Ishikawa (cell line): ENCODE results near the gene CLCA2.

Experiments
- CEBPB ChIP-seq: IDR thresholded peaks from 2 replicates; pipeline ENCODE4 v1.6.1; 2012
- CREB1 ChIP-seq: IDR thresholded peaks from 2 replicates; pipeline ENCODE4 v1.6.1; 2012; ENCODE audit warnings: low read depth
- EGR1 ChIP-seq: IDR thresholded peaks from 2 replicates; pipeline ENCODE4 v1.6.1; 2012
- EP300 ChIP-seq: IDR thresholded peaks from 2 replicates; pipeline ENCODE4 v1.6.1; 2012; ENCODE audit warnings: borderline replicate concordance
- FOXM1 ChIP-seq: IDR thresholded peaks from 2 replicates; pipeline ENCODE4 v1.6.1; 2012; ENCODE audit warnings: low read depth, borderline replicate concordance
- NFIC ChIP-seq: IDR thresholded peaks from 2 replicates; pipeline ENCODE4 v1.6.1; 2012
- RAD21 ChIP-seq: IDR thresholded peaks from 2 replicates; pipeline ENCODE4 v1.6.1; 2012; ENCODE audit warnings: low read depth
- TAF1 ChIP-seq: IDR thresholded peaks from 2 replicates; pipeline ENCODE4 v1.6.1; 2012; ENCODE audit warnings: low read depth, mild to moderate bottlenecking
- TCF12 ChIP-seq: IDR thresholded peaks from 2 replicates; pipeline ENCODE4 v1.6.1; 2012; ENCODE audit warnings: low read depth
- TEAD4 ChIP-seq: IDR thresholded peaks from 2 replicates; pipeline ENCODE4 v1.6.1; 2012
- YY1 ChIP-seq: IDR thresholded peaks from 2 replicates; pipeline ENCODE4 v1.6.1; 2012; ENCODE audit warnings: low read depth
- ZBTB7A ChIP-seq: IDR thresholded peaks from 2 replicates; pipeline ENCODE4 v1.6.1; 2012; ENCODE audit warnings: low read depth
- TF ChIP-seq, protein P1 (sequence below): IDR thresholded peaks from 2 replicates; pipeline ENCODE4 v1.6.1; 2012
- TF ChIP-seq, protein P2 (sequence below): IDR thresholded peaks from 2 replicates; pipeline ENCODE4 v1.6.1; 2012; ENCODE audit warnings: low read depth, mild to moderate bottlenecking
- TF ChIP-seq, protein P3 (sequence below): IDR thresholded peaks from 2 replicates; pipeline ENCODE4 v1.6.1; 2012

The CLCA2 gene

DNA sequence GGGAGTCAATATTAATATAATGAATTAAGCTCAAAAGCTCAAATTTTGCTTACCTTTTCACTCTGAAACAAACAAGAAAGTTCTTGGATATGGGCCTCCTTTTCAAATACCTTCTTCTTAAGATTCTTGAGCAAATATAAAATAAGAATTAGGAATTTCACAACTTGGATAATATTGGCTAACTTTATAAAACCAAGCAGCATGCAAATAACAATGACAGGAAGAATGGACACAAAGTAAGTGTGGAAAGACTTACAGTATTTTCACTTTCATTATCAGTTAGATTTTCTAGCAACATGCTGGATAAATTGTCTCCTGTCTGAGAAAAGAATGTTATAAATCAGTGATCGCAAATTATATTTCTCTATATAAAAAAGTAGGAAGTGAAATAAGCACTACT is 41.1 kb upstream of the CLCA2 start:
- TF ChIP-seq, protein P1, sequence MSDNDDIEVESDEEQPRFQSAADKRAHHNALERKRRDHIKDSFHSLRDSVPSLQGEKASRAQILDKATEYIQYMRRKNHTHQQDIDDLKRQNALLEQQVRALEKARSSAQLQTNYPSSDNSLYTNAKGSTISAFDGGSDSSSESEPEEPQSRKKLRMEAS = no peak
- no peak for TF ChIP-seq FOXM1
- TF ChIP-seq TEAD4 = no peak
- TF ChIP-seq CREB1 = no peak
- TF ChIP-seq TCF12 = no peak
- TF ChIP-seq, protein P2, sequence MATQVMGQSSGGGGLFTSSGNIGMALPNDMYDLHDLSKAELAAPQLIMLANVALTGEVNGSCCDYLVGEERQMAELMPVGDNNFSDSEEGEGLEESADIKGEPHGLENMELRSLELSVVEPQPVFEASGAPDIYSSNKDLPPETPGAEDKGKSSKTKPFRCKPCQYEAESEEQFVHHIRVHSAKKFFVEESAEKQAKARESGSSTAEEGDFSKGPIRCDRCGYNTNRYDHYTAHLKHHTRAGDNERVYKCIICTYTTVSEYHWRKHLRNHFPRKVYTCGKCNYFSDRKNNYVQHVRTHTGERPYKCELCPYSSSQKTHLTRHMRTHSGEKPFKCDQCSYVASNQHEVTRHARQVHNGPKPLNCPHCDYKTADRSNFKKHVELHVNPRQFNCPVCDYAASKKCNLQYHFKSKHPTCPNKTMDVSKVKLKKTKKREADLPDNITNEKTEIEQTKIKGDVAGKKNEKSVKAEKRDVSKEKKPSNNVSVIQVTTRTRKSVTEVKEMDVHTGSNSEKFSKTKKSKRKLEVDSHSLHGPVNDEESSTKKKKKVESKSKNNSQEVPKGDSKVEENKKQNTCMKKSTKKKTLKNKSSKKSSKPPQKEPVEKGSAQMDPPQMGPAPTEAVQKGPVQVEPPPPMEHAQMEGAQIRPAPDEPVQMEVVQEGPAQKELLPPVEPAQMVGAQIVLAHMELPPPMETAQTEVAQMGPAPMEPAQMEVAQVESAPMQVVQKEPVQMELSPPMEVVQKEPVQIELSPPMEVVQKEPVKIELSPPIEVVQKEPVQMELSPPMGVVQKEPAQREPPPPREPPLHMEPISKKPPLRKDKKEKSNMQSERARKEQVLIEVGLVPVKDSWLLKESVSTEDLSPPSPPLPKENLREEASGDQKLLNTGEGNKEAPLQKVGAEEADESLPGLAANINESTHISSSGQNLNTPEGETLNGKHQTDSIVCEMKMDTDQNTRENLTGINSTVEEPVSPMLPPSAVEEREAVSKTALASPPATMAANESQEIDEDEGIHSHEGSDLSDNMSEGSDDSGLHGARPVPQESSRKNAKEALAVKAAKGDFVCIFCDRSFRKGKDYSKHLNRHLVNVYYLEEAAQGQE = no peak
- TF ChIP-seq TAF1 = no peak
- TF ChIP-seq CEBPB = no peak
- TF ChIP-seq, protein P3, sequence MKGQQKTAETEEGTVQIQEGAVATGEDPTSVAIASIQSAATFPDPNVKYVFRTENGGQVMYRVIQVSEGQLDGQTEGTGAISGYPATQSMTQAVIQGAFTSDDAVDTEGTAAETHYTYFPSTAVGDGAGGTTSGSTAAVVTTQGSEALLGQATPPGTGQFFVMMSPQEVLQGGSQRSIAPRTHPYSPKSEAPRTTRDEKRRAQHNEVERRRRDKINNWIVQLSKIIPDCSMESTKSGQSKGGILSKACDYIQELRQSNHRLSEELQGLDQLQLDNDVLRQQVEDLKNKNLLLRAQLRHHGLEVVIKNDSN = no peak
- no peak for TF ChIP-seq ZBTB7A
- TF ChIP-seq YY1 = no peak
- TF ChIP-seq EGR1 = no peak
- no peak for TF ChIP-seq EP300
- no peak for TF ChIP-seq RAD21
- no peak for TF ChIP-seq NFIC

DNA sequence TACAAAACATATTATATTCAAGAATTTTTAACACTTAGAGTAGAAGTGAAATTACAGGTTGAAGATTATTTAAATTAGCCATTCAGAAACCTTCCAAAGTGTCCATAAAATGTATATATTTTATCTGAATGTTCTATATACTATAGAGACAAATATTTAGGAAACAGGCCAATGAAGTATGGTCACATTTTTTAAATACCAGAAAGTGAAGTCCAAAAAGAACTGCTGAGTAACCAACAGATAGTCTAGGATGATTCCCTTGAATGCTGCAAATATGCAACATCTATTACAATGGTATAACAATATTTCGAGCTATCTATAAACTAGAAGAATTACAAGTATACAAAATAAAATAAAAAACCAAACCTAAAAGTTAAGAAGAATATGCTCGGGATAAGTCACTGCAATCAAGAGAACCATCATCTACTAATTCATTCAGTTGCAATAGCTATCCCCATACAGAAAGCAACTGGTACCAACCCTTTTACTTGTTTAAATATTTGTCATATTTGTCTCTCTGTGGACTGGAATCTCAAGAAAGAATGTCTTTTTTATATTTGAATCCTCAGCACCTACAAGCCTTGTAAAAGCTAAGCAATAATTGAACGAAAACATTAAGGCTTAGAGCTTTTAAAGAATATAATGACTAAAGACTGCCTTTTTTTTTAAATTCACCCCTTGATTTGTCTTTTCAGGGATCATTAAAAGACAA is 35.9 kb upstream of the CLCA2 start:
- TF ChIP-seq, protein P3 = no peak
- TF ChIP-seq, protein P2 = no peak
- TF ChIP-seq NFIC = no peak
- no peak for TF ChIP-seq TCF12
- TF ChIP-seq ZBTB7A = no peak
- no peak for TF ChIP-seq RAD21
- TF ChIP-seq EP300 = no peak
- no peak for TF ChIP-seq TEAD4
- TF ChIP-seq TAF1 = no peak
- TF ChIP-seq EGR1 = no peak

DNA sequence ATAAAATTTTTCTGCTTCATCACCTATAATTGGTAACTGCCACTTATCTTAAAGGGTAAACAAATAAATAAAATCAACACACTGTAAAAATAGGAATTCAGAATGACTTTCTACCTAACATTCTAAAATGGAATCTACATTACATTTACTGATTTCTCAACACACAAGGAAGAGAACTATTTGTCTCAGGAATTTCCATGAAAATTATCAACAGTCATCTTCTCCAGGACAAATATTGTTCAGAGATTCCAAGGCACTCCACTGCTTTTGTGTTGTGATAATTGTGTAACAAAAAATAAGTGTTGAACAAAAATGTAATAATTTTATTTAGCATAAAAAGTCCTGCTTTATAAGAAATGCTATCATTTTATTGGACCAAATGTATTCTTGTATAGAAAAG is 35.2 kb upstream of the CLCA2 start:
- TF ChIP-seq, protein P3 = no peak
- TF ChIP-seq CREB1 (no peak), NFIC (no peak), FOXM1 (no peak), TAF1 (no peak), TEAD4 (no peak), ZBTB7A (no peak), EGR1 (no peak), TCF12 (no peak)
- TF ChIP-seq, protein P2 = no peak

DNA sequence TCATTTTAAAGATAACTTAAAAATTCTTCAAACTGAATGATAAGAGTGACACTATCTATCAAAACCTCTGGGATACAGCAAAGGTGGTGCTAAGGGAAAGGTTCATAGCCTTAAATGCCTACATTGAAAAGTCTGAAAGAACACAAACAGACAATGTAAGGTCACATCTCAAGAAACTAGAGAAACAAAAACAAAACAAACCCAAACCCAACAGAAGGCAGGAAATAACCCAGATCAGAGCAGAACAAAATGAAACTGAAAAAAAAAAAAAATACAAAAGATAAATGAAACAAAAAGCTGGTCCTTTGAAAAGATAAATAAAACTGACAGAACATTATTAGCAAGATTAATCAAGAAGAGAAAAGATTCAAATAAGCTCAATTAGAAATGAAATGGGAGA is 34.7 kb upstream of the CLCA2 start:
- TF ChIP-seq, protein P1 = no peak
- TF ChIP-seq TCF12 = no peak
- TF ChIP-seq CEBPB = no peak
- no peak for TF ChIP-seq NFIC
- no peak for TF ChIP-seq FOXM1
- TF ChIP-seq, protein P3 = no peak
- TF ChIP-seq EGR1 = no peak
- TF ChIP-seq CREB1 = no peak
- TF ChIP-seq RAD21 = no peak
- no peak for TF ChIP-seq YY1
- TF ChIP-seq, protein P2 = no peak
- TF ChIP-seq TAF1 = no peak
- no peak for TF ChIP-seq TEAD4
- TF ChIP-seq EP300 = no peak
- no peak for TF ChIP-seq ZBTB7A
